Activated B cell treated with CpG ODN at 0.5 μM for 24 hours (primary cell): ENCODE results near the gene C1orf105. TPM values are rescaled to one million over a fixed set of nuclear protein-coding genes. Genes with fewer than 3 reads are reported as not detected.

Experiments used
- ATAC-seq: fragments of 200-7000 bp; cut with Tn5 transposase; one replicate; pipeline ENCODE4 v1.10.0; 2021; ENCODE audit warnings: low read depth, mild to moderate bottlenecking, moderate library complexity
- CTCF ChIA-PET: fragments of 350-600 bp; sonication (Branson Sonifier 250); formaldehyde crosslinking; loops from one replicate; lab custom pipeline; 2021; ENCODE audit warnings: antibody characterized with exemption; lab: Charles Lee
- POLR2A ChIA-PET: fragments of 350-600 bp; sonication (Branson Sonifier 250); formaldehyde crosslinking; loops from one replicate; lab custom pipeline; 2021; ENCODE audit warnings: antibody characterized with exemption; lab: Charles Lee
- DNase-seq: peaks from one replicate; pipeline ENCODE4 v3.0.0; 2022
- H3K27ac Mint-ChIP-seq: one replicate; pipeline ENCODE4 v1.8.0; 2020; ENCODE audit warnings: mixed read lengths
- H3K27me3 Mint-ChIP-seq: one replicate; pipeline ENCODE4 v1.8.0; 2021; ENCODE audit warnings: mixed read lengths
- H3K36me3 Mint-ChIP-seq: one replicate; pipeline ENCODE4 v1.8.0; 2021; ENCODE audit warnings: low read depth, mixed read lengths
- H3K4me1 Mint-ChIP-seq: one replicate; pipeline ENCODE4 v1.8.0; 2021; ENCODE audit warnings: mixed read lengths
- H3K4me3 Mint-ChIP-seq: one replicate; pipeline ENCODE4 v1.8.0; 2020; ENCODE audit warnings: mild to moderate bottlenecking, mixed read lengths
- H3K9me3 Mint-ChIP-seq: one replicate; pipeline ENCODE4 v1.8.0; 2020; ENCODE audit warnings: mixed read lengths
- intact Hi-C: fragments of 100-400 bp; cut with micrococcal nuclease; formaldehyde crosslinking; loops from one replicate; pipeline ENCODE4 v1.15.1; 2024
- total RNA-seq: library from RNA; stranded (reverse); gene quantifications from 2 replicates; pipeline ENCODE4 v1.2.3, GENCODE V29; 2022
- TF ChIP-seq, protein P1 (sequence below): fragments of 200-600 bp; IDR thresholded peaks from one replicate; pipeline ENCODE4 v1.8.0; 2022; ENCODE audit warnings: antibody characterized with exemption, mild to moderate bottlenecking

Gene C1orf105
- total RNA-seq, 1 donor from 2014 or later = not detected

DNA sequence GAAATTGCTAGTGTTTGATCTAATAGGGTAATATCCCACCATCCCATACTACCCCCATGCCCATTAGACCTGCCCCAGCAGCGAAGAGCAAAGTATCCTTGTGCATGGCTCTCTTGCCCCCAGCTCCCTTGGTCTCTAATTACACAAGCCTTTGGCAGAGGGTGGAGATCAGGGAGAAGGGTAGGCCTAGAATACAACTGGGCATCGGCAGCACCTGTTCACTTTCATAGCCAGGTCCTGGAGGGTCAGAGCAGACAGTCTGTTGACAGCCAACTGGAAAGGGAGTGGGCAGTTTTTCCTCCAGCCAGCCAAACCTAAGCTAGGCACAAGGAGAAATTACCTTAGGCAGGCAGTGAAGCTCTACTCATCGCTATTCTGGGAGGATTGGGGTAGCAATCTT is 26.1 kb downstream of the C1orf105 start:
- intact Hi-C loops = no loop called here
- Mint-ChIP-seq H3K9me3 (no peaks in the 10 kb centered on the region), H3K4me1 (peaks cover 25% of the 10 kb centered on the region), H3K36me3 (peaks cover 13% of the 10 kb centered on the region), H3K4me3 (no peak overlapping the region), H3K27me3 (no peaks in the 10 kb centered on the region), H3K27ac (no peak overlapping the region)
- POLR2A ChIA-PET = interaction anchor here (0.6 to 1.2 kb wide), 2 partner anchors 86 to 263 kb away, joined by 3 read pairs; partner anchors contain the start of gene SUCO
- CTCF ChIA-PET = interaction anchor here (1.4 kb wide), 1 partner anchor 444 kb away, joined by 7 read pairs; no protein-coding TSS in a partner anchor
- DNase-seq = no peak
- no peak for ATAC-seq
- TF ChIP-seq, protein P1, sequence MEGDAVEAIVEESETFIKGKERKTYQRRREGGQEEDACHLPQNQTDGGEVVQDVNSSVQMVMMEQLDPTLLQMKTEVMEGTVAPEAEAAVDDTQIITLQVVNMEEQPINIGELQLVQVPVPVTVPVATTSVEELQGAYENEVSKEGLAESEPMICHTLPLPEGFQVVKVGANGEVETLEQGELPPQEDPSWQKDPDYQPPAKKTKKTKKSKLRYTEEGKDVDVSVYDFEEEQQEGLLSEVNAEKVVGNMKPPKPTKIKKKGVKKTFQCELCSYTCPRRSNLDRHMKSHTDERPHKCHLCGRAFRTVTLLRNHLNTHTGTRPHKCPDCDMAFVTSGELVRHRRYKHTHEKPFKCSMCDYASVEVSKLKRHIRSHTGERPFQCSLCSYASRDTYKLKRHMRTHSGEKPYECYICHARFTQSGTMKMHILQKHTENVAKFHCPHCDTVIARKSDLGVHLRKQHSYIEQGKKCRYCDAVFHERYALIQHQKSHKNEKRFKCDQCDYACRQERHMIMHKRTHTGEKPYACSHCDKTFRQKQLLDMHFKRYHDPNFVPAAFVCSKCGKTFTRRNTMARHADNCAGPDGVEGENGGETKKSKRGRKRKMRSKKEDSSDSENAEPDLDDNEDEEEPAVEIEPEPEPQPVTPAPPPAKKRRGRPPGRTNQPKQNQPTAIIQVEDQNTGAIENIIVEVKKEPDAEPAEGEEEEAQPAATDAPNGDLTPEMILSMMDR = no peak

DNA sequence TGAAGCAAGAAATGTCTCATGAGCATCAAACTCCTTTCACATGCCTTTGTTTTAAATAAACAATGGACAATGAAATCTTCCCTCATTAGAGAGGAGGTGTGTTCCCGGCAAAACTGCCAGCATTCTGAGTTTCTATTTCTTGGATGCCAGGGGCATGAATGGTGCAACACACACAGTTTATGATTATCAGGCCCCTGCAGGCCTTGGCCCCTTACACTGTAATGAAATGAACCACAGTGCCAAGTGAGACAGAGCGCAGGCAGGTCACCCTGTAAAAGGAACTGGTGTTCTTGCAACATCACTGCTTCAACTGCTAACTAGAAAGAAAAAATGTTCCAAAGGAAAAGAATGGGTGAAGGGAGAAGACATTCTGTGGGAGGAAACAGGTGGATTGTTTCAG is 27.2 kb downstream of the C1orf105 start:
- Mint-ChIP-seq H3K36me3 (peaks cover 2% of the 10 kb centered on the region), H3K27me3 (no peaks in the 10 kb centered on the region), H3K4me1 (peaks cover 14% of the 10 kb centered on the region), H3K9me3 (no peaks in the 10 kb centered on the region), H3K27ac (no peak overlapping the region), H3K4me3 (no peak overlapping the region)
- ChIA-PET CTCF (no interaction called here), POLR2A (no interaction called here)
- no peak for ATAC-seq
- no peak for DNase-seq
- TF ChIP-seq, protein P1 = no peak
- intact Hi-C loops = no loop called here

DNA sequence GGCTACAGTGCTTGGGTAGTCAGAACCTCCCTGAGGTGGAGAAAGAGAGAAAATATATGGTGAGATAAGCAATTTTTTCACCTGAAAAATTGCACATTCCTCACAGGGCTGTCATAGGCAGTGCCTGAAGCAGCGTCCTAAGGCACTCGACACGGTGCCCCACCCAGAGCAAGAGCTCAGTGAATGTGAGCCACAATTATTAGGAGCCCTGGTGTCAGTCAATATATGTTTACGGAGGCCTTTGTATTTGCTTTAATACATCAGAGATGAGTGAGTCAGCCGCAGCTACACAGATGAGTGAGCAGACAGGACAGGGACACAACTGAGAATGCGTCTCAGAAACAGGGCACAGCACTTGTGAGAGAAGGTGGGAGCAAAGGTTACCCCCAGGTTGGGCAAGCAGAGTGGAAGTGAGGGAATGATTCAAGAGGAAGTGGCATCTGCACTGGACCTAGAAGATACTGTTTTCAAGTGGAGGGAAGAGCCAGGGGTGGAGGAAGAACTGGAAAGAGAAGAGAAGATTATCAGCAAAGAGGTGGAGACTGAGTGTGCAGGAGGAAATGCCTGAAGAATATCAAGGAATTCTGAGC is 28.6 kb downstream of the C1orf105 start:
- TF ChIP-seq, protein P1 = no peak
- DNase-seq (no peak), ATAC-seq (no peak)
- Mint-ChIP-seq H3K36me3 (no peaks in the 10 kb centered on the region), H3K9me3 (no peaks in the 10 kb centered on the region), H3K4me3 (no peak overlapping the region), H3K4me1 (peaks cover 5% of the 10 kb centered on the region), H3K27me3 (no peaks in the 10 kb centered on the region), H3K27ac (no peak overlapping the region)
- intact Hi-C loops = no loop called here
- CTCF ChIA-PET = interaction anchor here (0.9 to 3.6 kb wide), 2 partner anchors 271 to 359 kb away, joined by 3 to 21 read pairs; no protein-coding TSS in a partner anchor
- POLR2A ChIA-PET = no interaction called here

DNA sequence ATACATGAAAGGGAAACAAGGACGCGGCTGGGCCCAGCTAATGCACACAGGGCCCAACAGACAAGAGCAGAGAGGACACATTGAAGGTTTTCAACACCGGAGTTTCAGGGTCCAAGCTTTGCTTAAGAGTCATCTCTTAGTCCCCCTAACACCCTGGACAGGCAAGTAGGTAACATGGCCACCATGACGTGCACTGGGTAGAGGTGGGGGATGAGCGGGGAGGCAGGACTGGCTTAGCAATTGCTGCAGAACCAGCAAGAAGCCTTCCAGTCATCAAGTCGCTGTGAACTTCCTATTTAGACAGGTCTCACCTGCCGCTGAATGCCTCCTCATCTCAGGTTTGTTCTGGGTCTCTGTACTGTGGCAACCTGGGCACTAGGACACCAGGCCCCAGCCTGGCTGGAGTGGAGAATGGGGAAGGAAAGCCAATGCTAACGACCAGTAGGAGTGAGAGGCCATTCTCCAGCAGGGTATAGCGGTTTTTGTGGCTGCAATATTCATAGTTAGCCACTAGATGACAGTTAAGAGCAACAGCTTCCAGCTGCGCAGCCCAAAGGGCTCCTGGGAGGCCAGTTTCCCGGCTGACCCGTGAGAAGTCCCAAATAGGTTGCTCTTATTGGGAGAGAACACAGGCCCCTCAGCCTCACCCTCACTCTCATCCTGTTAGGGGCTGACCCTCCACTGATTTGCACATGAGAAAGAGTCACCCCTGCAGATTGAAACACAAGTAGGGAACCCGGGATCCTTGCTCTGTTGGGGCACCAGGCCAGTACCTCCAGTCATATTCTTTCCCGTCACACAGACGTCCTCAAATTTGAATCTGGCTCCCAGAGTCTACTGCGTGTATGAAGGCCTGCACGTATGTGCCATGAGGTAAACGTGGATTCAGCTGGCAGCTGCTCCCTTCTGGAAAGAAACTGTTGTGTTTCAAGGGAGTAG is 29.4 kb downstream of the C1orf105 start:
- Mint-ChIP-seq H3K4me1 (no peaks in the 10 kb centered on the region), H3K27me3 (no peaks in the 10 kb centered on the region), H3K9me3 (no peaks in the 10 kb centered on the region), H3K4me3 (no peak overlapping the region), H3K36me3 (no peaks in the 10 kb centered on the region), H3K27ac (no peak overlapping the region)
- no peak for DNase-seq
- TF ChIP-seq, protein P1 = no peak
- ATAC-seq = peak; percentile 98
- CTCF ChIA-PET = interaction anchor here (0.9 to 3.6 kb wide), 4 partner anchors 41 to 360 kb away, joined by 3 to 21 read pairs (median 4); no protein-coding TSS in a partner anchor
- POLR2A ChIA-PET = no interaction called here
- intact Hi-C loops = loop anchor here (1.0 kb wide), 1 partner anchor 269 kb away; no protein-coding TSS in a partner anchor

DNA sequence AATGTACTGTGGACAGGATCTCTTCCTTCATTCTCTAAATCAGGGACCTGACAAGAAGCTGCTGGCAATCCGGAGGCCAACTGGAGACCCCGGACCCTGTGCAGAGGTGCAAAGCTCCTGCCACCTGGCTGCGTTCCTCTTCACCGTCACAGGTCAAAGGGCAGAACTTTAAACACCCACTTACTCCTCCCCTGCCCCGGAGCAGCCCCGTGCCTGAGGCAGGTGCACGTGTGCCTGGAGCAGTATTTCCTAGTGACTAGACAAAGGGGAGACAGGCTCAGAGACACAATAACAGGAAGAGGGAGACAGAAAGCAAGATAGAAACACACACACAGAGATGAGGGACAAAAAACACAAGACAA is 30.0 kb downstream of the C1orf105 start:
- DNase-seq (no peak), ATAC-seq (no peak)
- Mint-ChIP-seq H3K4me1 (no peaks in the 10 kb centered on the region), H3K36me3 (no peaks in the 10 kb centered on the region), H3K27ac (no peak overlapping the region), H3K9me3 (no peaks in the 10 kb centered on the region), H3K4me3 (no peak overlapping the region), H3K27me3 (no peaks in the 10 kb centered on the region)
- TF ChIP-seq, protein P1 = no peak
- intact Hi-C loops = loop anchor here (1.0 kb wide), 1 partner anchor 269 kb away; no protein-coding TSS in a partner anchor
- ChIA-PET CTCF (interaction anchor here (0.9 to 3.6 kb wide), 4 partner anchors 10 to 271 kb away, joined by 3 to 21 read pairs (median 4); no protein-coding TSS in a partner anchor), POLR2A (no interaction called here)
